GM12873 (cell line): ENCODE results near the gene PRSS21.

Experiments
- TF ChIP-seq, protein P1 (sequence below): IDR thresholded peaks from 2 replicates; pipeline ENCODE4 v1.5.1; 2012; ENCODE audit warnings: low read depth, mild to moderate bottlenecking, moderate library complexity, low read length, control low read depth; ENCODE audit not compliant: insufficient read depth; ENCODE audit errors: missing control alignments

PRSS21 gene

GRCh38 chr16:2811703-2812471 is 5.2 kb upstream of the PRSS21 start:
- TF ChIP-seq, protein P1, sequence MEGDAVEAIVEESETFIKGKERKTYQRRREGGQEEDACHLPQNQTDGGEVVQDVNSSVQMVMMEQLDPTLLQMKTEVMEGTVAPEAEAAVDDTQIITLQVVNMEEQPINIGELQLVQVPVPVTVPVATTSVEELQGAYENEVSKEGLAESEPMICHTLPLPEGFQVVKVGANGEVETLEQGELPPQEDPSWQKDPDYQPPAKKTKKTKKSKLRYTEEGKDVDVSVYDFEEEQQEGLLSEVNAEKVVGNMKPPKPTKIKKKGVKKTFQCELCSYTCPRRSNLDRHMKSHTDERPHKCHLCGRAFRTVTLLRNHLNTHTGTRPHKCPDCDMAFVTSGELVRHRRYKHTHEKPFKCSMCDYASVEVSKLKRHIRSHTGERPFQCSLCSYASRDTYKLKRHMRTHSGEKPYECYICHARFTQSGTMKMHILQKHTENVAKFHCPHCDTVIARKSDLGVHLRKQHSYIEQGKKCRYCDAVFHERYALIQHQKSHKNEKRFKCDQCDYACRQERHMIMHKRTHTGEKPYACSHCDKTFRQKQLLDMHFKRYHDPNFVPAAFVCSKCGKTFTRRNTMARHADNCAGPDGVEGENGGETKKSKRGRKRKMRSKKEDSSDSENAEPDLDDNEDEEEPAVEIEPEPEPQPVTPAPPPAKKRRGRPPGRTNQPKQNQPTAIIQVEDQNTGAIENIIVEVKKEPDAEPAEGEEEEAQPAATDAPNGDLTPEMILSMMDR = no peak

DNA sequence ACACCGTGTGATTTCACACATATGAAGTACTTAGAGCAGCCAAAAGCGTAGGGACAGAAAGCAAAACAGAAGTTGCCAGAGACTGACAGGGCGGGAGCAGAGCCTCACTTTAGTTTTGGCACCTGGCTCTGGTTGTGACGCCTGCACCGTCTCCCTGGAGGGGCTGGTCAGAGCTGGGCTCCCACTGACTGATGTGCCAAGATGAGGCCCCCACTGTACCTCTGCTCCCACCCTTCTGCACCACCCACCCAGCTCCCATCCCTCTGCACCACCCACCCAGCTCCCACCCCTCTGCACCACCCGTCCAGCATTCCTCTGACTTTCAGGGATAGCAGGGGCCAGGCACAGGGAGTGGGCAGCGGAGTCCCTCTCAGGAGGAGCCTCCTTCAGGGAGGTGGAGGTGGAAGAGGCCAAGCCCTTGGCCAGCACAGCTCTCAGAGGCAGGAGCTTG is 3.2 kb upstream of the PRSS21 start:
- TF ChIP-seq, protein P1 = no peak

DNA sequence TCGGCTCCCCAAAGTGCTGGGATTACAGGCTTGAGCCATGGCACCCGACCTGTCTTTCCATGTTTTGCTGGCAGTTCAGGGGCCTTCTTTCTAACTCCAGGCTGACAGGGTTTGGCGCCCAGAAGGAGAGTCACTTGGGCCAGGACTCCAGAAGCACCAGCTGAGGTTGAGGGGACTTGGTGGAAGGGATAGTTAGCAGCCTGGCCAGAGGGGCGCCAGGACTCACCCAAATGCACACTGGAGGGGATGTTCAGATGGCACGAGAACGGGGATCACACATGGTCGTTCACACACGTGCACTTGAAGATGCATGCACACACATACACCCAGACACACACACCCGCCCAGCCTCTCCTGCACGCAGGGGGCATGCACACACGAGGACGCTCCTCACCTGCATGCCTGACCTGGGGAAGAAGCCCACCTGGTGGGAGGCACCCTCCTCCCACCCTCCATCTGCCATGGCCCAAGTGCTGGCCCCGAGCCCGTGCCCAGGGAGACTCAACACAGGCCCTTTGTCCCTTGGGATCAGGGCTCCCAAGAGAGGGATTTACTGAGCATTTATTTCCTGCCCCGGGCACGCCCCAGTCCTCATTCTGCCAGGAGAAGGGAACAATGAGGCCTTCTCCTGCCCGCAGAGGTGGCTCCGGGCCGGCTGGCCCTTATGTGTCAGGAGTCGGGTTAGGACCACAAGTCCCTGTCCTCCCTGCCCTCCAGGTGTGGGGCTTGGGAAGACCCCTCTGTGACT is 2.3 kb upstream of the PRSS21 start:
- TF ChIP-seq, protein P1 = no peak

- TF ChIP-seq, protein P1 = no peak
These were observed 1.7 kb upstream of the PRSS21 start for GRCh38 chr16:2815299-2815771.

DNA sequence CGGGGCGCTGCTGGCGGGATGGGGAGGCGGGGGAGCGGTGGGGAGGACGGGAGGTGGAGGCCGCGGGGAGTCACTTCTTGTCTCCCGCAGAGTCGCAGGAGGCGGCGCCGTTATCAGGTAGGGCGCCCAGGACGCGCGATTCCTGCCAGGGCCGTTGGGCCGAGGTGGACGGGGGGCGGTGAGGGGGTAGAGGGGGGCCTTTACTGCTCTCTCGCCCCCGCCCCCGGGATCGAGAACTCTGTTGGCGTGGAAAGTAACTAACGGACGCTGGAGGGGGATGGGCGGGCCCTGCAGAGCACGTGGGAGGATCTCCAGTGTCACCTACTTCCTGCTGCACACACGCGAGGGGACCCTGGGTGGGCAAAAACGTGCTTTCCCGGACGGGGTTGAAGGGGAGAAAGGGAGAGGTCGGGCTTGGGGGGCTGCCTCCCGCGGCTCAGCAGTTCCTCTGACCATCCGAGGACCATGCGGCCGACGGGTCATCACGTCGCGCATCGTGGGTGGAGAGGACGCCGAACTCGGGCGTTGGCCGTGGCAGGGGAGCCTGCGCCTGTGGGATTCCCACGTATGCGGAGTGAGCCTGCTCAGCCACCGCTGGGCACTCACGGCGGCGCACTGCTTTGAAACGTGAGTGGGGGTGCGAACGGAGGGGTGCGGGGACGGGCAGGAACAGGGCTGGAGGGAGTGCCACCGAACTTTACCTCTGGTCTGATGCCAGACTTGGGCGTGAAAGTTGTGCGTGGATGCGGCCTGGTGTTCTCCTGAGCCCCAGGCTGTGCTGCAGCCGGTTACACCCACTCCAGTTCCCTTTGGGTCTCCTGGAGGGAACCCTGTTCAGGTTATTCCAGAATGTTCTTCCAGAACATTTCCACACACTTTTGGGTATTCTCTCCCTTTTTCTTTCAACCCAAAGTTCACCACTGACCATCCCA is 569 bp downstream of the PRSS21 start:
- TF ChIP-seq, protein P1 = no peak

- TF ChIP-seq, protein P1 = no peak
These were observed 1.3 kb downstream of the PRSS21 start for GRCh38 chr16:2818272-2818876.
